GM12892 (cell line): ENCODE data around the gene ROBO3.

Experiments used
- DNase-seq: peaks from one replicate; pipeline ENCODE4 v3.0.0; 2011; ENCODE audit not compliant: insufficient read length
- FAIRE-seq: peaks from 2 replicates; lab custom pipeline; 2011; peaks lifted over from hg19 to GRCh38; lab: Jason Lieb, UNC
- POLR2A ChIP-seq: IDR thresholded peaks from 2 replicates; pipeline ENCODE4 v1.6.1; 2011; ENCODE audit warnings: low read depth, low read length, control low read depth
- POLR2AphosphoS5 ChIP-seq: IDR thresholded peaks from 2 replicates; pipeline ENCODE4 v1.6.1; 2011; ENCODE audit warnings: low read depth, low read length, control low read depth
- TAF1 ChIP-seq: IDR thresholded peaks from 2 replicates; pipeline ENCODE4 v1.6.1; 2011; ENCODE audit warnings: low read depth, mild to moderate bottlenecking, control low read depth, low read length, borderline replicate concordance

Gene ROBO3

GRCh38 chr11:124928942-124929665 is 63.9 kb downstream of the ROBO3 start:
- TF ChIP-seq POLR2A (no peak), TAF1 (no peak), POLR2AphosphoS5 (no peak)
- FAIRE-seq, result no peak
- no peak for DNase-seq

GRCh38 chr11:124930799-124931198 is 65.6 kb downstream of the ROBO3 start:
- DNase-seq (no peak), FAIRE-seq (no peak)

More at GRCh38 chr11:124930799-124931198, 65.6 kb downstream of the ROBO3 start:
- TF ChIP-seq POLR2A (no peak), TAF1 (no peak), POLR2AphosphoS5 (no peak)
